Stimulated activated naive CD8-positive, alpha-beta T cell treated with anti-CD3 and anti-CD28 coated beads, Interleukin-15, Interleukin-2, amounts not matched to agents 100 ng/mL and 50 ng/mL, for 24 hours (primary cell): ENCODE data around the gene UFC1.

Source experiments
- H3K27ac Mint-ChIP-seq: one replicate; pipeline ENCODE4 v1.8.0; 2021; ENCODE audit warnings: mild to moderate bottlenecking, mixed read lengths
- H3K27me3 Mint-ChIP-seq: one replicate; pipeline ENCODE4 v1.8.0; 2021; ENCODE audit warnings: mixed read lengths
- H3K36me3 Mint-ChIP-seq: one replicate; pipeline ENCODE4 v1.8.0; 2021; ENCODE audit warnings: low read depth, mixed read lengths
- H3K4me1 Mint-ChIP-seq: one replicate; pipeline ENCODE4 v1.8.0; 2021; ENCODE audit warnings: low read depth, mixed read lengths
- H3K4me3 Mint-ChIP-seq: one replicate; pipeline ENCODE4 v1.8.0; 2021; ENCODE audit warnings: mild to moderate bottlenecking, mixed read lengths
- H3K9me3 Mint-ChIP-seq: one replicate; pipeline ENCODE4 v1.8.0; 2021; ENCODE audit warnings: mixed read lengths

Gene UFC1

GRCh38 chr1:161128591-161129420, 25.0 kb upstream of the UFC1 start:
- H3K4me1 Mint-ChIP-seq = peaks cover 47% of the 10 kb centered on the region
- peaks cover 58% of the 10 kb centered on the region for H3K36me3 Mint-ChIP-seq
- no peak overlapping the region for H3K27ac Mint-ChIP-seq
- H3K9me3 Mint-ChIP-seq = no peaks in the 10 kb centered on the region
- no peaks in the 10 kb centered on the region for H3K27me3 Mint-ChIP-seq
- no peak overlapping the region for H3K4me3 Mint-ChIP-seq

GRCh38 chr1:161130266-161130665, 23.5 kb upstream of the UFC1 start:
- Mint-ChIP-seq H3K9me3 (no peaks in the 10 kb centered on the region), H3K4me3 (no peak overlapping the region), H3K36me3 (peaks cover 52% of the 10 kb centered on the region), H3K27me3 (no peaks in the 10 kb centered on the region), H3K4me1 (peaks cover 47% of the 10 kb centered on the region), H3K27ac (peak overlapping the region; percentile 46)

DNA sequence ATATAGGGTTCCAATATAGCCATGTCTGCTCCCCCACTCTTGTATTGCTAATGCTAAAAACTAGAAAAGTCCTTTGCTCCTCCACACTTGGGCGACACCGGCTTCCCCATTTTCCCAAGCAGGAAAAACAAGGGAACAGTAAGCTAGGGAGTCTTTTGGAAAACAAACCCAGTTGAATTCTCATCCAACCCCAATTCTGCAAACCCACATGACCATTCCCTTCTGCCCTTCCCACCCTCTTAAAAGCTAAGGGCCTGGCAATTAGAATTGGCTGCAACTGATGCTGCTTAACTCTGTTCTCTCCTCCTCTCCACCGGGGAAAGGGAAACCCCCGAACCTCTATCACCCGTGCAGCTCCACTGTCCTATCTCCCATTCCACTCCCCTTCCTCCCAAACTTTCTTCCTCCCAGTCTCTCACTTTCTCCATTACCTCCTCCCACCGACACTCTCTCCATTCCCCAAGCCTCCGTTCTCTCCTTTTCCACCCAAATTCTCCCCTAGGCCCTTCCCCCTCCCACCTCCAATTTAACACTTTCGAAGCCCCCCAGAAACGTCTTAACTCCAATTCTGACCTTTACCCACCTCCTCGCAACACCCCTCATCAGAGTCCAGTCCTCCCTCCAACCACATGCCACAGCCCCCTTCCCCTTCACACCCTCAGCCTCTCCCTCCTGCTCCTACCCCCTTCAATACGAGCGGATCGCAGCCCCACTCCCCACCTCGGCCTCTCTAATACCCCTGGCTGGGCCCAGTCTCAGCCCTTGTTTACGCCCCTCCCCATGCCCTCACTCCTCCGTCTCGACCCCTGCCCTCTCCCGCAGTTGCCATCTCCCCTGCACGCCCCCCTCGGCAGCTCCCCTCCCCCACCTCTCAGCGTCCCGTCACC, 22.0 kb upstream of the UFC1 start:
- Mint-ChIP-seq H3K36me3 (peaks cover 39% of the 10 kb centered on the region), H3K9me3 (no peaks in the 10 kb centered on the region), H3K4me3 (no peak overlapping the region), H3K4me1 (peaks cover 44% of the 10 kb centered on the region), H3K27me3 (no peaks in the 10 kb centered on the region), H3K27ac (peak overlapping the region; percentile 81)

- Mint-ChIP-seq H3K27ac (peak within 1 kb of the TSS; percentile 81), H3K4me3 (no peak within 1 kb of the TSS), H3K4me1 (peaks cover 41% of the 10 kb centered on the region), H3K36me3 (peaks cover 32% of the 10 kb centered on the region), H3K27me3 (no peaks in the 10 kb centered on the region), H3K9me3 (no peaks in the 10 kb centered on the region)
Observed at GRCh38 chr1:161132410-161133219, 21.2 kb upstream of the UFC1 start, which contains the start of gene DEDD. TSS of gene DEDD (minus strand) at chr1:161132667. CDS start at chr1:161124462, 8,205 bp downstream.

- Mint-ChIP-seq H3K4me3 (no peak overlapping the region), H3K9me3 (no peaks in the 10 kb centered on the region), H3K27me3 (no peaks in the 10 kb centered on the region), H3K4me1 (peaks cover 35% of the 10 kb centered on the region), H3K27ac (no peak overlapping the region), H3K36me3 (peaks cover 25% of the 10 kb centered on the region)
Observed at GRCh38 chr1:161133220-161133740, 20.5 kb upstream of the UFC1 start.

DNA sequence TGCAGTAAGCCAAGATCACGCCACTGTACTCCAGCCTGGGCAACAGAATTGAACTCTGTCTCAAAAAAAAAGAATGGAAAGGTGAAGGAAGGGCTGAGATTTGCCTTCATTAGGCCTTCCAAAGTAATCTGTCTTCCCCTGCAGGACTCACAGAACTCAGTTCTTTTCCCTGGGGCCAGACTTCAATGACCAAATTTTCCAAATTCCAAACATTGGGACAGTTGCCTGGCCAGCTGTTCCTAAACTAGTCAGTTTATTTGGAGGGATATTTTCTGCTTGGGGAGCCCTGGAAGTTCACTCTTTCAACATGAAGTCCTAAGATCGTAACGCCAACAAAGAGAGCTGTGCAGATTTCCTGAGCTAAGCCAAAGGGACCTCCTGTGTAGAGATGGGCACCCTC, 15.9 kb upstream of the UFC1 start:
- Mint-ChIP-seq H3K9me3 (no peaks in the 10 kb centered on the region), H3K27ac (no peak overlapping the region), H3K4me3 (no peak overlapping the region), H3K27me3 (no peaks in the 10 kb centered on the region), H3K36me3 (peaks cover 5% of the 10 kb centered on the region), H3K4me1 (no peaks in the 10 kb centered on the region)

- H3K36me3 Mint-ChIP-seq = peaks cover 5% of the 10 kb centered on the region
- H3K4me1 Mint-ChIP-seq = no peaks in the 10 kb centered on the region
- no peaks in the 10 kb centered on the region for H3K27me3 Mint-ChIP-seq
- H3K27ac Mint-ChIP-seq = peak overlapping the region; percentile 57
- H3K9me3 Mint-ChIP-seq = no peaks in the 10 kb centered on the region
- no peak overlapping the region for H3K4me3 Mint-ChIP-seq
Observed at GRCh38 chr1:161138431-161138830, 15.3 kb upstream of the UFC1 start.

- H3K9me3 Mint-ChIP-seq = no peaks in the 10 kb centered on the region
- H3K36me3 Mint-ChIP-seq = peaks cover 5% of the 10 kb centered on the region
- H3K4me3 Mint-ChIP-seq = no peak overlapping the region
- H3K27me3 Mint-ChIP-seq = no peaks in the 10 kb centered on the region
- H3K27ac Mint-ChIP-seq = no peak overlapping the region
- H3K4me1 Mint-ChIP-seq = no peaks in the 10 kb centered on the region
Observed at GRCh38 chr1:161139766-161140165, 14.0 kb upstream of the UFC1 start.

- Mint-ChIP-seq H3K27ac (no peak overlapping the region), H3K36me3 (no peaks in the 10 kb centered on the region), H3K27me3 (no peaks in the 10 kb centered on the region), H3K4me3 (no peak overlapping the region), H3K4me1 (no peaks in the 10 kb centered on the region), H3K9me3 (no peaks in the 10 kb centered on the region)
Observed at GRCh38 chr1:161140755-161141400, 12.9 kb upstream of the UFC1 start.

DNA sequence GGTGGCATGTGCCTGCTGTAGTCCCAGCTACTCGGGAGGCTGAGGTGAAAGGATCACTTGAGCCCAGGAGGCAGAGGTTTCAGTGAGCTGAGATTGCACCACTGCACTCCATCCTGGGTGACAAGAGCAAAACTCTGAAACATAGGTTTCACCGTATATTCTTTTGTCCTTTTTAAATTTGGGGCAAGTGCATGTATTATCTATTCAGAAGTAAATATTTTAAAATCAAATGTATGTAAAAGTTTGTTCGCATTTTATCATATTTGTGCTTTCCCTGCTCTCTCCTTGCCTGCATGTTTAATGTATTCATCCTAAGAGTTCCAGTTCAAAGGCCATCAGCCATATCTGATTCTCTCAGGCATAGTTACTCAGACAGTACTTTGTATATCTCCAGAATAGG, 7.9 kb upstream of the UFC1 start:
- H3K9me3 Mint-ChIP-seq = no peaks in the 10 kb centered on the region
- H3K27ac Mint-ChIP-seq = no peak overlapping the region
- no peaks in the 10 kb centered on the region for H3K27me3 Mint-ChIP-seq
- no peak overlapping the region for H3K4me3 Mint-ChIP-seq
- no peaks in the 10 kb centered on the region for H3K36me3 Mint-ChIP-seq
- no peaks in the 10 kb centered on the region for H3K4me1 Mint-ChIP-seq

DNA sequence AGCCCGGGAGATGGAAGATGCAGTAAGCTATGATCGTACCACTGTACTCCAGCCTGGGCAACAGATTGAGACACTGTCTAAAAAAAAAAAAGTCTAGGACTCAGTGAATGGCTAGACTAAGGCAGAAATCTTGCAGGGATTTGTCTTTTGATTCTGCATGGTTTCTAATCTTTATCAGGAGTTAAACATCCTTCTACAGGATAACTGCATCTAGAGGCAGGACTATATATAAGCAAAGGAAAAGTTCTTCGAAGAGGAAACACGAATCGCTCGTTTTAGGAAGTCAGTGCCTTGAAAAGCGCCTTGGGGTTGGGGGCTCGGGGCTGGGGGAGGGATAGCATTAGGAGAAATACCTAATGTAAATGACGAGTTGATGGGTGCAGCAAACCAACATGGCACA, 602 bp upstream of the UFC1 start:
- Mint-ChIP-seq H3K9me3 (no peaks in the 10 kb centered on the region), H3K27me3 (no peaks in the 10 kb centered on the region), H3K36me3 (peaks cover 23% of the 10 kb centered on the region), H3K4me3 (peak overlapping the region; percentile 91), H3K4me1 (peaks cover 20% of the 10 kb centered on the region), H3K27ac (peak overlapping the region; percentile 85)

DNA sequence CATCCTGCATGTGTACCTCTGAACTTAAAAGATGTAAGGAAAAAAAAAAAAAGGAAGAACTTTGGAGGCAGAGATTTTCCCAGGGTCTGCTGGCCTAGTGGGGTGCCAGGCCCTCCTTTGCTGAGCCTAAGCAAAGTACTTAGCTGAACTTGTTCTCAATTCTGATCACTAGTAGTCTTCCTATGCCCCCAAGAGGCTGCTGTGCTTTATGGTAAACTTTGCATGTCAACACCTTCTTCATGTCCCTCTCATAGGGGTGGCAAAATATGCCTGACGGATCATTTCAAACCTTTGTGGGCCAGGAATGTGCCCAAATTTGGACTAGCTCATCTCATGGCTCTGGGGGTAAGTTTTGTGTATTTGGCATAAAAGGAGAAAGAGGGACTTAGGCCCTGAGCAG, 4.1 kb downstream of the UFC1 start:
- Mint-ChIP-seq H3K27me3 (no peaks in the 10 kb centered on the region), H3K4me1 (peaks cover 60% of the 10 kb centered on the region), H3K9me3 (no peaks in the 10 kb centered on the region), H3K4me3 (no peak overlapping the region), H3K27ac (peak overlapping the region; percentile 26), H3K36me3 (peaks cover 42% of the 10 kb centered on the region)

DNA sequence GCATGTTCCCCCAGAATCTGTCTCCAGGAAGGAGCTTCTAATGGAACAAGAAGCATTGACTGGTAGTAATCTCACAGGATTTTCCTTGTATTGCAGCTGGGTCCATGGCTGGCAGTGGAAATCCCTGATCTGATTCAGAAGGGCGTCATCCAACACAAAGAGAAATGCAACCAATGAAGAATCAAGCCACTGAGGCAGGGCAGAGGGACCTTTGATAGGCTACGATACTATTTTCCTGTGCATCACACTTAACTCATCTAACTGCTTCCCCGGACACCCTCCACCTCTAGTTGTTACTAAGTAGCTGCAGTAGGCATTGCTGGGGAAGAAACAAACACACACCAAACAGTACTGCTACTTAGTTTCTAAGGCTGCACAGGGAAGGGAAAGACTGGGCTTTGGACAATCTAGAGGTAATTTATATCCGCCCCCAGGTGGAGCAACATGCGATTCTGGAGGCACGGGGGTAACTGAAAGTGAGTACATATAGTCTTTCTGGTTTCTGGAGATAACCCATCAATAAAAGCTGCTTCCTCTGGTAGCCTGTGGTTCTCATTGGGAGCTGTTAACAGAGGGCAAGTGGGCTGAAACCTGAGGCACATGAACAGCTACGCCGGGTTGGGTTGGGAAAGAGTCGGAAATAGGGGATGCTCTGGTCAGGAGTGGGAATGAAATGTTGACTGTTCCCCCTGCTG, 4.7 kb downstream of the UFC1 start:
- Mint-ChIP-seq H3K36me3 (peaks cover 48% of the 10 kb centered on the region), H3K27ac (peak overlapping the region; percentile 87)

More for the DNA sequence above, 4.7 kb downstream of the UFC1 start:
- H3K9me3 Mint-ChIP-seq = no peaks in the 10 kb centered on the region
- peaks cover 60% of the 10 kb centered on the region for H3K4me1 Mint-ChIP-seq
- no peaks in the 10 kb centered on the region for H3K27me3 Mint-ChIP-seq
- H3K4me3 Mint-ChIP-seq = peak overlapping the region; percentile 85
